NCI-H345 treated with DMSO at 0.1 percent for 48 hours (cell line): ENCODE results near the gene HOXA11.

ENCODE experiments used
- DNase-seq: peaks from one replicate; lab custom pipeline; 2025; ENCODE audit not compliant: unreplicated experiment; lab: John Stamatoyannopoulos, UW

The HOXA11 gene

DNA sequence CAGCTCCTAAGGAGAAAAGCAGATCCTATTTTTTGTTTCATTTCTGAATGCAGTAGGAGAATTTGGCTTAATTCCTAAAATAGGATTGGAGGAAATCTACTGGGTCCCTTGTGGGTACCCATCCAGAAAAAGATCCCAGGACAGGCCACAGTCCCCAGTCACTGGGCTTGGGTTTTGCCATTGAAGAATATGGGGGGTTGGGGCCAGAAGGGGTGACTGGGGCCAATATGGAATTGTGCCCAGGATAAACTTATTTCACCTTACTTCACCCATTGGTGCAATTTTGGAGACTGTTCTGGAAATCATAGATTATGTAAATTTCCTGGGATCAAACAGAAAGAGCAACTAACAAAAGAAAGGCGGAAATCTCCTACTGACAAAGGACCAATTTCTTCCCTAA is 46.6 kb downstream of the HOXA11 start:
- DNase-seq, result no peak

DNA sequence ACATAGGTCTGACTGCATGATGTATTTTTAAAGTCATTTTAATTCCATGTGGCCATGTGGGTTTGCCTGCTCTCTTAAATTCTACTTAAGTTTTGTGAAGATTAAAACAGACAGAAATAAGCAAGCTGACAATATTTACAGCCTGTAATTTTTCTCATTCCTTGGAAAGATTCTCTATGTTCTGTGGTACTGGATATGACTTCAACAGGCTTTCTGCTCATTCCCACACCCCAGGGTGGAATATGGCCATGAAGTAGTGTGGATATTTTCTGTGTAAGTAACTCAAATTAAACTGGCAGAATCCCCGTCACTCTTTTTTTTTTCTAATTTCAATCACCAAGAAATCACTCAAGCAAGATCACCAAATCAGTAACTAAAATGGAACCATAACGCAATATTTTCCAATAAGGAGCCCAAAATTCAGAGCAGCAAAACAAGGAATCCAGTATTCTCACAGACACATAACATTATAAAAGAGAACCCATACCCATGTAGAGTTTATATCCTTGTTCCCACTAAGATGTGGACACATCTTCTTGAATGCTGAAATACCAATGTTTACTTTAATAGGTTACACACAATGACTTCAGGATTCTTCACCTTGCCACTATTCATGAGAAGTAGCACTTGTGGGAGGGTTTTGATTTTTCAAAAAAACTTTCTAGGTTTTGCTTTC is 47.3 kb downstream of the HOXA11 start:
- no peak for DNase-seq

DNA sequence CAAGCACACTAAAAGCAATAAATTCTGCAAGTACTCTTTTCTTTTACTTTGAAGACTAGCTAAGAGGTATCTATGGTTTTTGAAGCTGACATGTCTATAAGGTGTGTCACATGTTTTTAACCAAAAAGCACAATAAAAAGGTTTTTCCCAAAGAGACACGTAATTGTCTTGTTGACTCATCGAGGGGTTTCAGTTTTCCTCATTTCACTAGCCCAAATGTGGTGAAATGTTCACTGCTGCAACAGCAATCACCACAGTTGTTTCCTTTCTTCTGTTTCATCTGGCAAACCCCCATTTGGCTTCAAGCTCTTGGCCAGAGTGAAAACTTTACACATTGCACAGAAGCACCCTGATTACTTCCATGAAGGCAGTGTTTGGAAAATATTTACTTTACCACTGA is 50.6 kb downstream of the HOXA11 start:
- DNase-seq, result no peak

DNA sequence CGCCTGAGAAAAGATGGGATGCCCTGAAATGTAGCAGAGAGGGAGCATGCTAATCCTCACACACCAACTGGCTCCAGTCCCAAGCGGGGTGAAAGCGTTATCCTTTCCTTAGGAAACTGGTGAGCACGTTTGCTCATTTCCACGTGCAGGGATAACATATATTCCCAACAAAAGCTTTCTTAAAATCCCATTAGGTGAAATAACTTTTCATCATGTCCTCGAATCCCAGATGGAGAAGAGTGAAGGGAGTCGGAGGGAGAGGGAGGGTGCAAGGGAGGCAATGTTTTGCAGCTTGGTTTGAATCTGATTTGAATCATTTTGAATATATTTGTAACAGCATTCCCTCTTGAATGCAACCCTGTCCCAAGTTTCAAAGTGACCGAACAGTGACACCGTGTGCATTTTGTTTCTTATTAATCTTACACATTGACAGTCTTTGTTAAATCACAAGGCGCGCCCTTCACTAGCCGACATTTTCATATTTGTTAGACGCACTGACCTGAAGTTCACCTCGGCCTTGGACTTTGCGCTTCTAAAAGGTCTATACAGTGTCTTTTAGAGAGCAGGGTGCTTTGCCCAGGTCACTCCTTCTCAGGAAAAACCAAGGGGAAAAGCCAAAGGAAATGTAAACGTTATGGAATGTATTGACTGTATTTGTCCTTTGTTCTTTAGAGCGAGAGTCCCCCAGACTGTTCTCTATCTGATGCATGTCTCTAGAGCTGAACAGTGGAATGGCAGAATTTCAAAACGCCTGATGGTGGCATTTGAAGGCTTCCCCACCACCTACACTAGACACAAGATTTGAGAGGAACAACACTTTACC is 51.4 kb downstream of the HOXA11 start:
- no peak for DNase-seq

DNA sequence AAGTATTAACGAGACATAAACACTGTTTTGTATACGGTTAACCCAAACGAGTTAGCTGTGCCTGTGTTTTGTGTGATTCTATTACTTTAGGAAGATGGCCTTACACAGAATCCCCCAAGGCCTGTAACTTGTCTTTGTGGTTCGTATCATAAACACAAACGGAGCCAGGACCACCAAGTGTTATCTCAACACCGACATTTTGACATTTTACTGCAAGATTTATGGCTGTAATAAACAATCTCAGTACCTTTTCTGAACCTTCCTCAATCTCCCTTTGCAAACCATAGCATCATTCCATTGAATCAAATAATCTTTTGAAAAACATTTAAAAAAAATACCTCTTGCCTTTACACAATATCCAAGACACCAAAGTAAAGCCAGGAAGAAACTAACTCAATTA is 52.1 kb downstream of the HOXA11 start:
- DNase-seq, result no peak

DNA sequence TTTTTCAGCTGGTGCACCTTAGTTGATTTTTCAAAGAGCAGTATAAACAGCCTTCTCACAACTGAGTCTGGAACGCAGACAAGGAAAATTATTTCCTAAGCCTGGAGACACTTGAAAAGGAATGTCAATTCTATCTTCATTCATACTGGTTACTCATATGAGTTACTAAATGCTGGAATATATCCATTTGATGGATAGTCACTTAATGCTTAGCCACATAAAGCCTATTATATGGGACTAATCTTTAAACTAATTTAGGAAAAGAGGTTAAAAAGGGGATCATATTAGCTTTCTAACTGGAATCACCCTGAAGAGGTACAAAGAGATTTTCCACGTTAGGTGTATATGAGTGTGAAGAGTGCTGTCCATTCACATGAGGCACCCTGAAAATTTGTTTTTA is 52.8 kb downstream of the HOXA11 start:
- no peak for DNase-seq

DNA sequence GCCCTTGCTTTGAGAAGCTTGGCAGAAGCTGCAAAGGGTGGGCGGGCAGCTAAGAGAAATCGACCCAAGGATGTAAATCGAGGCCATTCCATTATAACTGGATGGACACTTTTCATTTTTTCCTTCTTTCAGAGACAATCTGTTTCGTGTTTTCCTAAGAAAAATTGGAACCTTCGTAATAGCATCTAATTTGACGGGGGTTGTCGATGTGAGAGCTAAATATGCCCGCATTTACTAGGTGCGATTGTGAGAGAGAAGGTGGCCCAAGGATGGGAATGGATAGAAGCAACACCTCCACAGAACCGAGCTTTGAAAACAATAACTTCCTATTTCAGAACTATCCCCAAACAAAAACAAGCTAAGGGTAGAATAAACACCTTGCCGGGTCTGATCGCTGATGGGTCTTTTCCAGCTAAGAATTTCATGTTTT is 53.6 kb downstream of the HOXA11 start:
- DNase-seq, result no peak
